HUES48 (cell line): ENCODE measurements around the gene RNF41.

Experiments used
- H3K27ac ChIP-seq: one replicate; pipeline ENCODE4 v1.7.0; 2013; ENCODE audit warnings: low read depth, low read length, inconsistent platforms
- H3K27me3 ChIP-seq: 2 replicates; pipeline ENCODE4 v1.6.1; 2013; ENCODE audit warnings: mild to moderate bottlenecking, low read length; ENCODE audit not compliant: control insufficient read depth, insufficient read depth
- H3K36me3 ChIP-seq: 2 replicates; pipeline ENCODE4 v1.6.1; 2013; ENCODE audit warnings: low read length; ENCODE audit not compliant: control insufficient read depth, insufficient read depth
- H3K4me1 ChIP-seq: 2 replicates; pipeline ENCODE4 v1.6.1; 2013; ENCODE audit warnings: mild to moderate bottlenecking, low read length; ENCODE audit not compliant: control insufficient read depth, insufficient read depth
- H3K4me3 ChIP-seq: 2 replicates; pipeline ENCODE4 v1.5.1; 2013; ENCODE audit warnings: mild to moderate bottlenecking, low read depth, low read length
- H3K9ac ChIP-seq: 2 replicates; pipeline ENCODE4 v1.6.1; 2013; ENCODE audit warnings: mild to moderate bottlenecking, low read depth, low read length, moderate library complexity
- H3K9me3 ChIP-seq: 2 replicates; pipeline ENCODE4 v1.6.1; 2013; ENCODE audit warnings: low read length; ENCODE audit not compliant: control insufficient read depth, insufficient read depth

Gene RNF41

DNA sequence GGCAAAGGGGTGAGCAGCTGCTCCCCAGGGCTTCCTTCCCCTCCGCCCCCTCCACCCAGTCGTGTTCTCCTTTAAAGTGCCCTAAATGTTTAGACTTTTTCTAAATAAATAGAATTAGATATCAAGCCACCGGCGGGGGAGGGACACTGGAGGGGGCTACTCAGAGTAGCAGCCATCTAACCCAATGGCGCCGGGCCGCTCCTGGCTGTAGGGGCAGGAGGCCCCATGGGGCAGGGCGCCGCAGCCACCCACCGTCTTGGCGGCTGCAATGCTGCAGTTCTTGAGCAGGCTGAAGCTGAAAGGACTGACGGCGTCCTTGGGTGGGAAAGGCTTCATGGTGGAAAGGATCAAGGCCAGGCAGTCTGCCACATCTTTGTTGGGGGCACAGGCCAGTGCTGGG, 21.3 kb upstream of the RNF41 start:
- no peak overlapping the region for H3K4me3 ChIP-seq
- H3K9me3 ChIP-seq: no peaks in the 10 kb centered on the region
- H3K36me3 ChIP-seq: peaks cover 78% of the 10 kb centered on the region
- no peaks in the 10 kb centered on the region for H3K27me3 ChIP-seq
- no peak overlapping the region for H3K27ac ChIP-seq
- no peak overlapping the region for H3K9ac ChIP-seq
- H3K4me1 ChIP-seq: no peaks in the 10 kb centered on the region

DNA sequence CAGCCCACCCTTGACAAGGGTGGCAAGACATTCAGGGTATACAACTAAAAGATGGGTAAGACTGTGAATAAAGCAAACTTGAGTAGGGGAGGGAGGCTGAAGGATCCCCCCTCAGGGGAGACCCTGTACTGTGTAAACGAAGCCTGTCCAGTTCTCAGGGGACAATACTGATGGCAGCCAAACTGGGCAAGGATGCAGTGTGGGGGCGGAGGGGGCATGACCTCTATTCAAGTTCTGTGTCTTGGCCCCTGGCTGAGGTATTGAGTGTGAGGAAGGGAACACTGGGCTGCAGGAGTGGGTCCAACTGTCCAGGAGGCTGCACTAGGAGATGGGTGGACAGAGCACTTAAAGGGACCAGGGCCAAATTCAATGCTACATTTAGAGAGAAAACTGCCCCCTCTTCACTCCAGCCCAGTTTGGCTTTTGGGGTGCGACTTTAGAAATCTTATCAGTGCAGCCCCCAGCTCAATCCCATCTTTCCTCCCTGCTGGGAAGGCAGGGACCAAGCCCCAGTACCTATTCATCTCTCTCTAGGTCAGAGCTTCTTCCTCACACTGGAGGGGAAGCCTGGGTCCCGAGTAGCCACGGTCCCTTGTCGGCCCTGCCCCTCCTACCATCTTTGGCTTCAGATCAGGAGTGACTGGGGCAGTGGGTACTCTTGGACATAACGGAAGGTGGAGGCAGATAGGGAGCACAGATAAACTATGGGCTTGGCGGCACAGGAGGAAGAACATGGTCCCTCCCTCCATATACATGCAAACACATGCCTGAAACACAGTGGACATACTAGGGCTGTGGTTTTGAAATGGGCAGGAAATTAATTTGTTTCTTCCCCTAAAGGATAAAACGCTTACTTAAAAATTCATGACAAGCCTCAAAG, 19.9 kb upstream of the RNF41 start:
- no peak overlapping the region for H3K27ac ChIP-seq
- no peaks in the 10 kb centered on the region for H3K27me3 ChIP-seq
- peaks cover 66% of the 10 kb centered on the region for H3K36me3 ChIP-seq
- H3K9ac ChIP-seq: no peak overlapping the region
- H3K4me3 ChIP-seq: no peak overlapping the region
- 0 out of 2 replicates have a peak, but pooled peaks cover 6% of the 10 kb centered on the region for H3K4me1 ChIP-seq
- no peaks in the 10 kb centered on the region for H3K9me3 ChIP-seq

DNA sequence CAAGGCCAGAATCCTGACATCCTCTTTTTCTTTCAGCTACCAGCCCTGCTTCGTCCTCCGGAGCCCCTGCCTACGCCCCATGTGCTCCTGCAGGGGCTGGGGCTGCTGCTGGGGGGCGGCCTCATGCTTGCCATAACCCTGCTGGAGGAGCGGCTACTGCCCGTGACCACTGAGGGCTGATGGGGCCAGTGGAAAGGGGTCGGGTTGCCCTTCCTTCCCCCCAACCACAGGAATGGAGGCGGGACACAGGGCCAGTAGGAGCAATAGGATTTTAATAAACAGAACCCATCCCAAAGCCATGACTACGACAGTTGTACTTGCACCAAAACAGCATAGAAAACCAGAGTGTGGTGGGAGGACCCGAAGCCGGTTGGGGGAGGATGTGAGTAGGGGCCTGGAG, 15.8 kb upstream of the RNF41 start:
- Histone ChIP-seq H3K4me3 (no peak overlapping the region), H3K27ac (no peak overlapping the region), H3K27me3 (no peaks in the 10 kb centered on the region), H3K4me1 (0 out of 2 replicates have a peak, but pooled peaks cover 6% of the 10 kb centered on the region), H3K9me3 (no peaks in the 10 kb centered on the region), H3K9ac (no peak overlapping the region), H3K36me3 (peaks cover 30% of the 10 kb centered on the region)

DNA sequence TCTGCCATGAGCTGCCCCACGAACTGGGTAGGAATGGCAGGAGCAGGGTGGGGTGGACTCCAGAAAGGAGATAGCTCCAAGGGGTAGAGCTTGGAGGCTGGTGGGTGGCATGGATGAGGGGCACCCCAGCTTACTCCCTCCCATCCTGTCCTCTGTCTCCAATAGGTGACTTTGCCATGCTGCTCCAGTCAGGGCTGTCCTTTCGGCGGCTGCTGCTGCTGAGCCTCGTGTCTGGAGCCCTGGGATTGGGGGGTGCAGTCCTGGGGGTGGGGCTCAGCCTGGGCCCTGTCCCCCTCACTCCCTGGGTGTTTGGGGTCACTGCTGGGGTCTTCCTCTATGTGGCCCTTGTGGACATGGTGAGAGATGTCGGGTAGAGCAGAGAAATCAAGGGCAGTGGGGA, 15.3 kb upstream of the RNF41 start:
- H3K27ac ChIP-seq: no peak overlapping the region
- H3K9ac ChIP-seq: no peak overlapping the region
- H3K36me3 ChIP-seq: peaks cover 24% of the 10 kb centered on the region
- 0 out of 2 replicates have a peak, but pooled peaks cover 6% of the 10 kb centered on the region for H3K4me1 ChIP-seq
- no peaks in the 10 kb centered on the region for H3K9me3 ChIP-seq
- H3K4me3 ChIP-seq: no peak overlapping the region
- H3K27me3 ChIP-seq: no peaks in the 10 kb centered on the region

DNA sequence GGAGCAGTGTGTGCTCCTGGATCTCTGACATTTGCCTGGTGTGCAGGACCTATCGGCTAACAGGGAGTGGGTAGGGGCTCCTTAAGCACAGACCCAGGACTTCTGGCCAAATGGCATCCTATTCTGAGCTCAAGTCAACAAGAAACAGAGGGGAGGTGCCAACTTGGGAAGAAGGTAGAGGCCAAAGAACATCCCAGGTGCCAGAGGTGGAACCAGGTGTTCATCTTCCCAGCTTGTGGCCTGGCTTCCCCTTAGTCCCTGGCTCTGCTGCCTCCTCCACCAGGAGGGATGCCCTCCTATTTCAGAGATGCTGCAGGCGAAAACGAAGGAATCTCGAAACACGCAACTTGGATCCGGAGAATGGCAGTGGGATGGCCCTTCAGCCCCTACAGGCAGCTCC, 14.4 kb upstream of the RNF41 start:
- Histone ChIP-seq H3K27me3 (no peaks in the 10 kb centered on the region), H3K36me3 (peaks cover 15% of the 10 kb centered on the region), H3K9me3 (no peaks in the 10 kb centered on the region), H3K4me3 (no peak overlapping the region), H3K4me1 (0 out of 2 replicates have a peak, but pooled peaks cover 6% of the 10 kb centered on the region), H3K27ac (no peak overlapping the region), H3K9ac (no peak overlapping the region)

DNA sequence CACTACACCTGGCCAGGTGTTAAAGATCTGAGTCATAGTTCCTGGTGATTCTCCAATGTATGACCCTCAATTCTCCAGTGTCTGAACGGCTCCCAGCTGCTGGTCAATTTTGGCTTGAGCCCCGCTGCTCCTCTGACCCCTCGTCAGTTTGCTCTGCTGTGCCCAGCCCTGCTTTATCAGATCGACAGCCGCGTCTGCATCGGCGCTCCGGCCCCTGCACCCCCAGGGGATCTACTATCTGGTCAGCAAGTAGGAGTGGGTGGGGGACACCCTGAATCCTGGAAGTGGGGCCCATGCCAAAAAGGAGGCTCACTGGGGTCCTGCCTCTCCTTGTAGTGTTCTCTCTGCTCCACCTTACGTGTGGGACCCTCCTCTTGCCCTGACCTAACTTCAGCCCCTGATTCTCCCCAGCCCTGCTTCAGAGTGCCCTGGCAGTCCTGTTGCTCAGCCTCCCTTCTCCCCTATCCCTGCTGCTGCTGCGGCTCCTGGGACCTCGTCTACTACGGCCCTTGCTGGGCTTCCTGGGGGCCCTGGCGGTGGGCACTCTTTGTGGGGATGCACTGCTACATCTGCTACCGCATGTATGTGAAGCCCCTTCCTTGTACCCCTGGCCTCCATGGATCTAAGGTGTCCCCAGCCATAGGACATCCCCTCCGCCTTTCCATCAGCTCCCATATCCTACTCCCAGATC, 13.2 kb upstream of the RNF41 start:
- Histone ChIP-seq H3K9ac (no peak overlapping the region), H3K36me3 (peaks cover 4% of the 10 kb centered on the region), H3K27me3 (no peaks in the 10 kb centered on the region), H3K27ac (no peak overlapping the region), H3K4me3 (no peak overlapping the region), H3K9me3 (no peaks in the 10 kb centered on the region), H3K4me1 (0 out of 2 replicates have a peak, but pooled peaks cover 6% of the 10 kb centered on the region)

DNA sequence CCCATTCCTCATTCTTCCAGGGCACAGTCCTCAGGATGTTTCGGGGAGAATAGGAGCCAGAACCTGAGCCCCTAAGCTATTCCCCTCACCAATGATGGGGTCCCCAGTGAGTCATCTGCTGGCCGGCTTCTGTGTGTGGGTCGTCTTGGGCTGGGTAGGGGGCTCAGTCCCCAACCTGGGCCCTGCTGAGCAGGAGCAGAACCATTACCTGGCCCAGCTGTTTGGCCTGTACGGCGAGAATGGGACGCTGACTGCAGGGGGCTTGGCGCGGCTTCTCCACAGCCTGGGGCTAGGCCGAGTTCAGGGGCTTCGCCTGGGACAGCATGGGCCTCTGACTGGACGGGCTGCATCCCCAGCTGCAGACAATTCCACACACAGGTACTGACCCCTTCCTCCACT, 9.5 kb upstream of the RNF41 start:
- no peaks in the 10 kb centered on the region for H3K27me3 ChIP-seq
- peaks cover 6% of the 10 kb centered on the region for H3K36me3 ChIP-seq
- no peaks in the 10 kb centered on the region for H3K9me3 ChIP-seq
- H3K27ac ChIP-seq: no peak overlapping the region
- no peak overlapping the region for H3K9ac ChIP-seq
- no peaks in the 10 kb centered on the region for H3K4me1 ChIP-seq
- H3K4me3 ChIP-seq: no peak overlapping the region

DNA sequence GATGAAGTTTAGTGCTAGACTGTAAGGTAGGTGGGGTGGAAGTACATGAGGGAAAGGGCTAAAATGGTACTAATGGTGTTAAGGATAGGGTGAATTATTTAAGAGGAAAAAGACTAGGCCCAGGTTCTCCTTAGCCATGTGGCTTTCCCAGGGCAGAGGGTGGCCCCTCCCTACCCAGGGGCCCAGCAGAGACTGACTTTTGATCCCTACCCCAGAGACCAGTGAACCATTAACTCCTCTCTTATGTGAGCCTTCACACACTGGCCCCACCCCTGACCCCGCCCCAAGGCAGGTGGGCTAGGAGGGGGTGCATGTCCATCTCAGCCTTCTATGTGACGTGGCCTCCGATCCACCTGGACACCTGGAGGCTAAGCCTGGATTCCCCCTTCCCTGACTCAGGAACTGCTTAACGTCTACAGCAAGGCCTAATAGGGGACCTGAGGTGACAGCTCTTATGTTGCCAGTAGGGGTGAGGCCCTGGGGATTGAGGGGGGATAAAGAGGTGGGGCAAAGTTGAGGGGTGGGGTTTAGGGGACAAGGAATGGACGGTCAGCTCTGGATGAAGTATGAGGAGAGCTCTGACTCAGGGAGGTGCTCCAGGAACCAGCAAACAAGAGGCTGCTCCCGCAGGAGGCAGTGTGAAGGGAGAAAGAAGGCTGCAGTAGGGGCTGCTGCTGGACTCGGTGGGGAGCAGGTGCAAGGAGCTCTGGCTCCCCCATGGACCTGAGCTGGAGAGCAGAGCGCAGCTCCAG, 8.9 kb upstream of the RNF41 start:
- no peaks in the 10 kb centered on the region for H3K27me3 ChIP-seq
- H3K9ac ChIP-seq: no peak overlapping the region
- no peaks in the 10 kb centered on the region for H3K9me3 ChIP-seq
- H3K27ac ChIP-seq: peak overlapping the region; percentile 47
- peaks cover 9% of the 10 kb centered on the region for H3K36me3 ChIP-seq
- H3K4me3 ChIP-seq: no peak overlapping the region
- no peaks in the 10 kb centered on the region for H3K4me1 ChIP-seq

DNA sequence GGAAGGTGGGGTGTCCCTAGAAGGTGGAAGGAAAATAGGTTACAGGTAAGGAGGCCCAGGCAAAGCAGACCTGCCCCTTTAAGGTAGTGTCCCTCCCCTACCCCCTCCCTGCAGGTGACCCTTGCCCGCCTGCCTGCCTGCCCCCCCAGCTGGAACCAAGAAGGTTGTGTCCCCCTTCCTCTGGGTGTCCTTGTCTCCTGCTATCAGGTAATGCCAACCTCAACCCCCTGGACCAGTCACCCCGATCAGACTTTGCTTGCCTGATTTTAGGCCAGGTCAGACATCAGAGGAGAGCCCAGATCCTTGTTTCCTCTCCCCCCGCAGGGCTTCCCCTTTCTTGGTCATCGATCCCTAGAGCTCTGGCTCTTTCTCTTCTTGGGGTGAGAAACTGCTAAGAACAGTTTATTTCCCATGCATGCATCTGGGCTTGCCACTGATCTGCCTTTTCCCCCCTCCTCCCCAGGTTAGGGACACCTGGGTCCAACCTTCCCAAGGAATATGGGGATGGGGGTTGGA, 8.3 kb upstream of the RNF41 start, which contains the start of gene SLC39A5:
Gene SLC39A5 (plus strand): TSS at position 136 of the 516 bp plus-strand sequence. CDS start 1,224 bp downstream, outside the sequence.
- H3K27ac ChIP-seq: peak within 1 kb of the TSS; percentile 47
- no peak within 1 kb of the TSS for H3K9ac ChIP-seq
- no peaks in the 10 kb centered on the region for H3K9me3 ChIP-seq
- H3K27me3 ChIP-seq: no peaks in the 10 kb centered on the region
- H3K4me3 ChIP-seq: no peak within 1 kb of the TSS
- H3K4me1 ChIP-seq: no peaks in the 10 kb centered on the region
- peaks cover 9% of the 10 kb centered on the region for H3K36me3 ChIP-seq

DNA sequence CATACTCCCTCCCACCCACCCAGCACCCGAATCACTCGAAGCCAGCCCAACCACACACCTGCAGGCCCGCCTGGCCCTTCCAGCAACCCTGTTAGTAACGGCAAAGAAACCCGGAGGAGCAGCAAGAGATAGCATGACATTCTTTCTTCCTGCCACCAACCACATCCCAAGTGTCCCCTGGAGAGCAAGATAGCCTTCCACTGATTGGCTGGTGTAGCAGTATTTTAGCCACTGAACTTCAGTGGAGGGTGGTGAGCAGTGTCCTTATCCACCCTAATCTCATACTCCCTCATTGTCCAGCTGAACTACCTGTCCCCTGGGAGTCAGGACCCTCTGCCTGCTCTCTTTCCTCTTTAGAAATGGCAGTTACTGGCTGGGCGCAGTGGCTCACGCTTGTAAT, 7.4 kb upstream of the RNF41 start:
- H3K9ac ChIP-seq: no peak overlapping the region
- H3K4me3 ChIP-seq: no peak overlapping the region
- H3K36me3 ChIP-seq: peaks cover 9% of the 10 kb centered on the region
- no peaks in the 10 kb centered on the region for H3K4me1 ChIP-seq
- no peak overlapping the region for H3K27ac ChIP-seq
- no peaks in the 10 kb centered on the region for H3K9me3 ChIP-seq
- no peaks in the 10 kb centered on the region for H3K27me3 ChIP-seq
